ENCODE data around the gene HM13. TPM values are rescaled to one million over a fixed set of nuclear protein-coding genes. Genes with fewer than 3 reads are reported as not detected.
"Not testable (repeated sequence)": the region's sequence is repeated elsewhere in the genome, so short reads cannot be mapped to it uniquely, and the experiment has no call there.

Gene HM13, protein sequence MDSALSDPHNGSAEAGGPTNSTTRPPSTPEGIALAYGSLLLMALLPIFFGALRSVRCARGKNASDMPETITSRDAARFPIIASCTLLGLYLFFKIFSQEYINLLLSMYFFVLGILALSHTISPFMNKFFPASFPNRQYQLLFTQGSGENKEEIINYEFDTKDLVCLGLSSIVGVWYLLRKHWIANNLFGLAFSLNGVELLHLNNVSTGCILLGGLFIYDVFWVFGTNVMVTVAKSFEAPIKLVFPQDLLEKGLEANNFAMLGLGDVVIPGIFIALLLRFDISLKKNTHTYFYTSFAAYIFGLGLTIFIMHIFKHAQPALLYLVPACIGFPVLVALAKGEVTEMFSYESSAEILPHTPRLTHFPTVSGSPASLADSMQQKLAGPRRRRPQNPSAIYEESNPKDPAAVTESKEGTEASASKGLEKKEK
- total RNA-seq (100 to 1,000 TPM; 108 to 149 (median 140) TPM), total RNA-seq (56.3 to 148 (median 81.2) reads per million in 29 experiments)
- total RNA-seq (2013): 55.9 TPM

DNA sequence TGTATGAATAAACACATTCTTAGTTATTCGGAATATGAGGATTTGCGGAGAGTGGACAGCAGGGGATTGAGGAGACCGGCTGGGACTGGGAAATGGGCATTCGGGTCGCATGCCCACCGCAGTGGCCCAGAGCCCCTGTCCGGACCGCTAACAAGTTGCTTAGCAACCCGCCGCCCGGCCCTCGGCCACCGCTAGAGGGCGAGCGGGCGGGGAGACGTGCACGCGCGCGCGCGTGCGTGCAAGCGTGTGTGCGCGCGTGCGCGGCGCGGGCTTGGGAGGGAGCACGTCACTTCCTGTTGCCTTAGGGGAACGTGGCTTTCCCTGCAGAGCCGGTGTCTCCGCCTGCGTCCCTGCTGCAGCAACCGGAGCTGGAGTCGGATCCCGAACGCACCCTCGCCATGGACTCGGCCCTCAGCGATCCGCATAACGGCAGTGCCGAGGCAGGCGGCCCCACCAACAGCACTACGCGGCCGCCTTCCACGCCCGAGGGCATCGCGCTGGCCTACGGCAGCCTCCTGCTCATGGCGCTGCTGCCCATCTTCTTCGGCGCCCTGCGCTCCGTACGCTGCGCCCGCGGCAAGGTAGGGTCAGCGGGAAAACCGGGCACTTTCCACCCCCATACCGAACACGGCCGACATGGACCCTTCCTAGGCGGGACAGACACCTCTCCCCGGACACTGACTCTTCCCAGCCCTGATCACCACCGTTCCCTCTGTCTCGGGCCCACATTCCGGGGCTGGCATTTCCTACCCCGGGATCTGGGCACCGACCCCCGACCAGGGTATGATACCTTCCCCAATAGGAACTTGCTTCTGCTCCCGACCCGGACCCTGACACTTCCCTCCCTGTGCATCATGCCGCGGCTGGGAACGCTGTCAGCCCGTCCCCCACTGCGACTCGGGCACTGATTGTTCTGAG lies at the start of gene HM13:
Gene HM13 (plus strand): TSS at position 289 of the 918 bp plus-strand sequence. CDS start 110 bp downstream, at position 399.
- ChIA-PET POLR2A (interaction anchor here in 1 of 2 donors (0.6 kb wide), 1 partner anchor 366 kb away, joined by 3 read pairs; no protein-coding TSS in a partner anchor), CTCF (interaction anchor here (0.6 to 1.6 kb wide), 6 partner anchors 10 to 1026 kb away, joined by 3 to 5 read pairs (median 4); no protein-coding TSS in a partner anchor)
- Histone ChIP-seq H3K9me3 (no peaks in the 10 kb centered on the region), H3K4me1 (ENCODE audit: control insufficient read depth in 1 of 2, extremely low read depth in 1 of 2, insufficient read depth in 2 of 2, low read length in 2 of 2) (peaks cover 17 to 44% of the 10 kb centered on the region in 2 experiments), H3K27ac (ENCODE audit: low read length) (peak within 1 kb of the TSS; percentile 53), H3K36me3 (ENCODE audit: control insufficient read depth in 2 of 2, extremely low read depth in 1 of 2, insufficient read depth in 1 of 2, low read length in 1 of 2) (no peaks in the 10 kb centered on the region), H3K27me3 (replicated peaks in 1 of 2; ENCODE audit: control insufficient read depth in 2 of 2, extremely low read depth in 1 of 2, insufficient read depth in 2 of 2, low read length in 1 of 2) (peaks cover 0 to under 1% of the 10 kb centered on the region in 2 experiments), H3K4me3 (ENCODE audit: control insufficient read depth in 1 of 2, extremely low read depth in 1 of 2, low read length in 1 of 2) (peak within 1 kb of the TSS; percentile 72 to 90)
- under 1% methylated on average over 84 of the region's 86 CpGs for WGBS (ENCODE audit: insufficient coverage)
- peak; percentile 86 to 91 (median 88) for ATAC-seq (replicated peaks in 1 of 4)
- H3K27ac Mint-ChIP-seq: peak within 1 kb of the TSS; percentile 27 to 65
- no peaks in the 10 kb centered on the region for H3K27me3 Mint-ChIP-seq
- peak; percentile 74 to 95 (median 85) for DNase-seq
- peaks cover 6 to 15% (median 11%) of the 10 kb centered on the region in 3 donors for H3K4me1 Mint-ChIP-seq
- no peak within 1 kb of the TSS for H3K4me3 Mint-ChIP-seq
- peaks cover 3% of the 10 kb centered on the region for H3K36me3 Mint-ChIP-seq
- H3K9me3 Mint-ChIP-seq: no peaks in the 10 kb centered on the region

DNA sequence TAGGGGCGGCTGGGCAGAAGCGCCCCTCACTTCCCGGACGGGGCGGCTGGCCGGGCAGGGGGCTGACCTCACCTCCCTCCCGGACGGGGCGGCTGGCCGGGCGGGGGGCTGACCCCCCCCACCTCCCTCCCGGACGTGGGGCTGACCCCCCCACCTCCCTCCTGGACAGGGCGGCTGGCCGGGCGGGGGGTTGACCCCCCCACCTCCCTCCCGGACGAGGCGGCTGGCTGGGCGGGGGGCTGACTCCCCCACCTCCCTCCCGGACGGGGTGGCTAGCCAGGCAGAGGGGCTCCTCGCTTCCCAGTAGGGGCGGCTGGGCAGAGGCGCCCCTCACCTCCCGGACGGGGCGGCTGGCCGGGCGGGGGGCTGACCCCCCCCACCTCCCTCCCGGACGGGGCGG lies 43.3 kb upstream of the HM13 start:
- WGBS (ENCODE audit: insufficient coverage): no CpG with 5 or more reads among the region's 33 CpGs
- H3K9me3 Mint-ChIP-seq; H3K4me1 ChIP-seq (ENCODE audit: control insufficient read depth in 1 of 2, extremely low read depth in 1 of 2, insufficient read depth in 2 of 2, low read length in 2 of 2); H3K36me3 Mint-ChIP-seq; ATAC-seq (replicated peaks in 1 of 4); H3K4me3 ChIP-seq (ENCODE audit: control insufficient read depth in 1 of 2, extremely low read depth in 1 of 2, low read length in 1 of 2); H3K27ac ChIP-seq (ENCODE audit: low read length); H3K36me3 ChIP-seq (ENCODE audit: control insufficient read depth in 2 of 2, extremely low read depth in 1 of 2, insufficient read depth in 1 of 2, low read length in 1 of 2); DNase-seq; H3K4me3 Mint-ChIP-seq; CTCF ChIA-PET; H3K27ac Mint-ChIP-seq; POLR2A ChIA-PET; H3K9me3 ChIP-seq: not testable (repeated sequence)
- Mint-ChIP-seq H3K4me1 (peaks cover 6 to 12% (median 7%) of the 10 kb centered on the region in 3 donors), H3K27me3 (peaks cover 29 to 34% of the 10 kb centered on the region in 2 donors)
- H3K27me3 ChIP-seq (replicated peaks in 1 of 2; ENCODE audit: control insufficient read depth in 2 of 2, extremely low read depth in 1 of 2, insufficient read depth in 2 of 2, low read length in 1 of 2): peaks cover 7 to 22% of the 10 kb centered on the region in 2 experiments

DNA sequence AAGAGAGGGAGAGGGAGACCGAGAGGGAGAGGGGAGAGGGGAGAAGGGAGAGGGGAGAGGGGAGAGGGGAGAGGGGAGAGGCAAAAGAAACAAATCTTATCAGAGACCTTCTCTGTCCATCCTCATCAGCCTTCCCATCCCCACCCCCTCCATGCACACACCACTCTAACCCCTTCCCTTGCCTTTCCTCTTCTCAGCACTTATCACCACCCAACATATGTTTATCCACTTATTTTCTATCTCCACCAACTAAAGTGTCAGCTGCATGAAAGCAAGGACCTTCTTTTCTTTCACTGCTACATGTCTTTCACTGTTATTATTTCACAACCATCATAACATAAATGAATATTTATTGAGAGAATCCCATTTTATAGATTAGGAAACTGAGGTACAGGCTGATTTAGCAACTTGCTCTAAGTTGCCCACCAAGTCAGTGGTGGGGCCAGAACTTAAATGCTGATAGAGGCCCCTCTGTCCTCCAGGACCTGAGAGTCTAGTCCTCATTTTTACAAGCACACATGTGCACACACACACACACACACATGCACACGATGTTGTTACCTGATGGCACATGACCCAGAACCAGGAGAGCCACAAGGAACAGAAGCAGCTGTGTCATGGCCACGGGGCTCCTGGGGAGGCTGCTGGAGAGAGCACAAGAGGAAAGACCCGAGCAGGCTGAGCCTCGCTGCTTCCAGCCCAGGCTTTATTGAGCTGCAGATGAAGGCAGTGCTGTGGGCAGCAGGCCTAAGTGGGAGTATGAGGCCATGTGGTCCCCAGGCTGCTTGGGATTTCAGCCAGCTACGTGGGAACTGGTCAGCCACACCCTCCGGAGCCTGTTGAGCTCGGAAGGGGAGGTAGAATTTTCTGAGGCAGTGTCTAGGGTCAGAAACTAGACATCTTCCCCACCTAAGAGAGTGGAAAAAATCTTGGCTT lies 41.6 kb upstream of the HM13 start:
- Histone ChIP-seq H3K27me3 (replicated peaks in 1 of 2; ENCODE audit: control insufficient read depth in 2 of 2, extremely low read depth in 1 of 2, insufficient read depth in 2 of 2, low read length in 1 of 2) (peaks cover 7 to 34% of the 10 kb centered on the region in 2 experiments), H3K9me3 (no peaks in the 10 kb centered on the region), H3K27ac (ENCODE audit: low read length) (no peak overlapping the region), H3K4me1 (ENCODE audit: control insufficient read depth in 1 of 2, extremely low read depth in 1 of 2, insufficient read depth in 2 of 2, low read length in 2 of 2) (peaks cover 0 to 8% of the 10 kb centered on the region in 2 experiments), H3K4me3 (ENCODE audit: control insufficient read depth in 1 of 2, extremely low read depth in 1 of 2, low read length in 1 of 2) (no peak overlapping the region), H3K36me3 (ENCODE audit: control insufficient read depth in 2 of 2, extremely low read depth in 1 of 2, insufficient read depth in 1 of 2, low read length in 1 of 2) (no peaks in the 10 kb centered on the region)
- 65% methylated on average over 2 of the region's 8 CpGs for WGBS (ENCODE audit: insufficient coverage)
- no peak for DNase-seq
- ChIA-PET CTCF (no interaction called here), POLR2A (no interaction called here)
- no peak overlapping the region for H3K4me3 Mint-ChIP-seq
- H3K27me3 Mint-ChIP-seq: peaks cover 43 to 46% of the 10 kb centered on the region in 2 donors
- H3K9me3 Mint-ChIP-seq: peaks cover 0 to 4% (median 0%) of the 10 kb centered on the region in 3 donors
- H3K36me3 Mint-ChIP-seq: no peaks in the 10 kb centered on the region
- ATAC-seq (replicated peaks in 1 of 4): no peak
- H3K27ac Mint-ChIP-seq: no peak overlapping the region
- H3K4me1 Mint-ChIP-seq: peaks cover 6 to 12% (median 7%) of the 10 kb centered on the region in 3 donors

DNA sequence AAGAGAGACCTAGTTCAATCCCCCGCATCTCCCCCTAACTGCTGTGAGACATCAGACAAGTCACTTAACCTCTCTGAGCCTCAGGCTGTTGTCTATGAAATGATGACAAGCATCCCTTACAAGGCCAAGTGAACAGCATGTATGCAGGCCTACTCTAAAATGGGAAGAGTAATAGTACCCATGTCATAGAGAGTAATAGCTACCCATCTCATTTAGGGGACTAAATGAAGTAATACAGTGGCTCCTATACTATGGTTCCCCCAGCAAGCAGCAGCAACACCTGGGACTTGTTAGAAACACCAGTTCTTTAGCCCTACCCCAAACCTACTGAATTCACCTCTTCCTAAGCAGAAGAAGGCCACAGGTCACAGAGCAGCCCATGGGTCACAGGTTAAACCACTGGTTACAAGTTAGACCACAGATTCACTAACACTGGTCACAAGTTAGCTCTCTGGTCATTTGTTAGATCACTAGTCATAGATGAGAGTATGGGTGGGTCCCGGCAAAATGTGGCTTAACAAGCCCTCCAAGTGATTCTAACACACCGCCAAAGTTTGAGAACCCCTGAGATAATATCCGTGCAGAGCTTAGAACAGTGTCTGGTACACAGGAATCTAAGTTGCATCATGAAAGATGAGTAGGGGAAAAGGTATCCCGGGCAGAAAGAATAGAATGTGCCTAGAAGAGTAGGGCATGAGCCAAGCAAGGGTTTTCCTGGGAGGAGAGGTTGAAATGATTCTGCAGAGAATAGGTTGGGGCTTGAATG lies 40.7 kb upstream of the HM13 start:
- no peak for DNase-seq
- 91% methylated on average over 4 of the region's 5 CpGs for WGBS (ENCODE audit: insufficient coverage)
- ChIA-PET CTCF (no interaction called here), POLR2A (no interaction called here)
- no peak for ATAC-seq (replicated peaks in 1 of 4)
- H3K36me3 Mint-ChIP-seq: no peaks in the 10 kb centered on the region
- no peaks in the 10 kb centered on the region for H3K9me3 ChIP-seq
- no peaks in the 10 kb centered on the region for H3K36me3 ChIP-seq (ENCODE audit: control insufficient read depth in 2 of 2, extremely low read depth in 1 of 2, insufficient read depth in 1 of 2, low read length in 1 of 2)
- H3K9me3 Mint-ChIP-seq: peaks cover 0 to 4% (median 0%) of the 10 kb centered on the region in 3 donors
- no peak overlapping the region for H3K4me3 ChIP-seq (ENCODE audit: control insufficient read depth in 1 of 2, extremely low read depth in 1 of 2, low read length in 1 of 2)
- peaks cover 0 to 8% of the 10 kb centered on the region in 2 experiments for H3K4me1 ChIP-seq (ENCODE audit: control insufficient read depth in 1 of 2, extremely low read depth in 1 of 2, insufficient read depth in 2 of 2, low read length in 2 of 2)
- no peak overlapping the region for H3K27ac ChIP-seq (ENCODE audit: low read length)
- H3K4me1 Mint-ChIP-seq: peaks cover 6 to 12% (median 7%) of the 10 kb centered on the region in 3 donors
- H3K27me3 ChIP-seq (replicated peaks in 1 of 2; ENCODE audit: control insufficient read depth in 2 of 2, extremely low read depth in 1 of 2, insufficient read depth in 2 of 2, low read length in 1 of 2): peaks cover 7 to 35% of the 10 kb centered on the region in 2 experiments
- peaks cover 42 to 52% of the 10 kb centered on the region in 2 donors for H3K27me3 Mint-ChIP-seq
- no peak overlapping the region for H3K27ac Mint-ChIP-seq
- no peak overlapping the region for H3K4me3 Mint-ChIP-seq

DNA sequence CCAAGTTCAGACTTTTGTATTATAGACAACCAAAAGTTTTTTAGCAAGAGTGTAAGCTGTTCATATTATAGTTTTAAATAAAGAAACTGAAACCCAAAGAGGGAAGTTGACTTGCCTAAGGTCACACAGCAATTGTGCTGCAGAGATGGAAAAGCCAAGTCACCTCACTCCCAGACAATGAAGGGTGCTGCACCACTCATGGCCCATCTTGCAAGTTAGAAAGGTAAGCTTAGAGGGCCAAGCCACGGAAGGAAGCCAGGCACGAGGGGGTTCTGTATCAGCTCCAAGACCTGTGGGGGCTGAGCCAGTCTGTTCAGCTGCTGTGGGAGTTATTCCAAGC lies 40.2 kb upstream of the HM13 start:
- Mint-ChIP-seq H3K4me1 (peaks cover 6 to 12% (median 7%) of the 10 kb centered on the region in 3 donors), H3K27me3 (peaks cover 45 to 54% of the 10 kb centered on the region in 2 donors), H3K9me3 (peaks cover 0 to 4% (median 0%) of the 10 kb centered on the region in 3 donors), H3K36me3 (no peaks in the 10 kb centered on the region), H3K27ac (no peak overlapping the region), H3K4me3 (peak overlapping the region in 1 of 3 donors; percentile 24)
- Histone ChIP-seq H3K27me3 (replicated peaks in 1 of 2; ENCODE audit: control insufficient read depth in 2 of 2, extremely low read depth in 1 of 2, insufficient read depth in 2 of 2, low read length in 1 of 2) (peaks cover 7 to 35% of the 10 kb centered on the region in 2 experiments), H3K4me1 (ENCODE audit: control insufficient read depth in 1 of 2, extremely low read depth in 1 of 2, insufficient read depth in 2 of 2, low read length in 2 of 2) (peaks cover 0 to 8% of the 10 kb centered on the region in 2 experiments), H3K4me3 (ENCODE audit: control insufficient read depth in 1 of 2, extremely low read depth in 1 of 2, low read length in 1 of 2) (no peak overlapping the region), H3K27ac (ENCODE audit: low read length) (no peak overlapping the region), H3K36me3 (ENCODE audit: control insufficient read depth in 2 of 2, extremely low read depth in 1 of 2, insufficient read depth in 1 of 2, low read length in 1 of 2) (no peaks in the 10 kb centered on the region), H3K9me3 (no peaks in the 10 kb centered on the region)
- 20% methylated on average over 1 of the region's 2 CpGs for WGBS (ENCODE audit: insufficient coverage)
- ChIA-PET CTCF (no interaction called here), POLR2A (no interaction called here)
- no peak for DNase-seq
- ATAC-seq (replicated peaks in 1 of 4): no peak

Data from T-cell (primary cell).